Tibial nerve (tissue), 3 donors: Measurements from ENCODE around the gene COMTD1.

Experiments
- CTCF ChIP-seq, 5 experiments: fragments of 200-600 bp in 3 of 5; fragments of 450-650 bp in 2 of 5; sonication (generic) in 3 of 5; IDR thresholded peaks; one replicate each; pipeline ENCODE4 v1.5.1; 2016 to 2019; ENCODE audit warnings: antibody characterized with exemption in 5 of 5, mild to moderate bottlenecking in 3 of 5, moderate library complexity in 2 of 5
- POLR2A ChIP-seq, 2 donors: fragments of 450-650 bp; IDR thresholded peaks; one replicate each; pipeline ENCODE4 v1.6.1; 2017; ENCODE audit warnings: antibody characterized with exemption in 2 of 2, mild to moderate bottlenecking in 2 of 2, moderate library complexity in 2 of 2

GRCh38 chr10:75234683-75235374, 928 bp downstream of the COMTD1 start:
- TF ChIP-seq CTCF (IDR thresholded peaks at IDR 0.05): no peak
- TF ChIP-seq POLR2A (IDR thresholded peaks at IDR 0.05): no peak
